HG03095 (cell line): Measurements from ENCODE around the gene ABITRAM.

ENCODE experiments used
- ATAC-seq: cut with Tn5 transposase; IDR thresholded peaks from one replicate; pipeline ENCODE4 v1.9.1; 2021; ENCODE audit warnings: moderate library complexity; ENCODE audit not compliant: unreplicated experiment

ABITRAM gene

DNA sequence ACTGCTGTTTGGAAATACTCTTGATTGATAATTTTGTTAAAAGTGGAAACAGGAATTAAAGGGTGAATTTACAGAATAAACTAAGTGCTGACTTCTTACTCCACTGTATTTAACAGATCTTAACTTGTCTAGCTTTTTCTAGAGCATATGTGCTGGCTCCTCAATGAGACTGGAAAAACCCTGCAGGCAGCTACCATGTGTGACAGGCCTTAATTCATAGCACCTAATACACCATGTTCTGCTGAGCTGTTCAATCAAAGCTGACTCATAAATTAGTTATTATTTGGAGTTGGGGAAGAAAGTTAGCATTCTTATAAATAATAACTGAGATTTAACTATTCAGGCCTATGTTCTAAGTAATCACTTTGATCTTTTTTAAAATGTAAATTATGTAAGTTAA, 49.7 kb downstream of the ABITRAM start:
- ATAC-seq = no peak
